K562 (cell line): ENCODE data around the gene MATN4. TPM values are rescaled to one million over a fixed set of nuclear protein-coding genes. Genes with fewer than 3 reads are reported as not detected.

Experiments used
- ATAC-seq: fragments of 200-7000 bp; cut with Tn5 transposase; 3 replicates; pipeline ENCODE4 v1.9.1; 2020; ENCODE audit warnings: moderate library complexity
- BruUV-seq: library from RNA; stranded (reverse); fragments of 400-500 nt; replicated peaks from 2 replicates; lab custom pipeline; 2021; lab: Mats Ljungman, UMichigan
- CTCF ChIA-PET: fragments of 300-600 bp; formaldehyde crosslinking; extraction: SDS; loops from one replicate; lab custom pipeline; 2021; ENCODE audit warnings: low intra/inter-chr PET ratio; lab: Yijun Ruan, JAX
- POLR2A ChIA-PET: fragments of 300-600, 350-650 bp; sonication (Branson Sonifier 250); formaldehyde crosslinking; extraction: SDS; loops from one replicate; lab custom pipeline; 2021; ENCODE audit warnings: antibody characterized with exemption, inconsistent platforms; lab: Yijun Ruan, JAX
- DNase-seq, 4 experiments: peaks; one replicate each; pipeline versions ENCODE4 v3.0.0 to v3.0.0-alpha.2; 2011 to 2018; ENCODE audit warnings: low spot score in 3 of 4, mixed read lengths in 3 of 4; ENCODE audit errors: extremely low read depth in 1 of 4
- FAIRE-seq: peaks from 2 replicates; lab custom pipeline; 2011; peaks lifted over from hg19 to GRCh38; lab: Jason Lieb, UNC
- H2AFZ ChIP-seq: 2 replicates; pipeline ENCODE4 v1.6.0; 2011; ENCODE audit warnings: low read depth, low read length, control low read depth, inconsistent platforms
- H3K27ac ChIP-seq: fragments of 200-600 bp; 3 replicates; pipeline ENCODE4 v1.8.0; 2011; ENCODE audit warnings: low read depth, mild to moderate bottlenecking, control low read depth, inconsistent platforms, low read length, moderate library complexity, mixed read lengths; ENCODE audit errors: extremely low read depth
- H3K27me3 ChIP-seq, 2 experiments: fragments of 300-600 bp in 1 of 2; 2 replicates in 1 of 2; 3 replicates in 1 of 2; pipeline versions ENCODE4 v1.6.0 to v1.8.0; 2011; ENCODE audit warnings: inconsistent platforms in 2 of 2, low read length in 2 of 2, mild to moderate bottlenecking in 1 of 2, mixed read lengths in 1 of 2, moderate library complexity in 1 of 2; ENCODE audit not compliant: control insufficient read depth in 2 of 2, insufficient read depth in 2 of 2
- H3K36me3 ChIP-seq: fragments of 300-600 bp; 3 replicates; pipeline ENCODE4 v1.8.0; 2011; ENCODE audit warnings: mild to moderate bottlenecking, low read length, inconsistent platforms; ENCODE audit not compliant: control insufficient read depth, insufficient read depth
- H3K4me1 ChIP-seq, 2 experiments: fragments of 200-600 bp in 1 of 2; replicated peaks in 1 of 2; 2 replicates in 1 of 2; 3 replicates in 1 of 2; pipeline versions ENCODE4 v1.5.1 to v1.8.0; 2011; ENCODE audit warnings: inconsistent platforms in 2 of 2, low read length in 2 of 2, mild to moderate bottlenecking in 1 of 2, mixed read lengths in 1 of 2, moderate library complexity in 1 of 2; ENCODE audit not compliant: control insufficient read depth in 2 of 2, insufficient read depth in 2 of 2
- H3K4me2 ChIP-seq: 2 replicates; pipeline ENCODE4 v1.6.1; 2011; ENCODE audit warnings: low read length, control low read depth, inconsistent platforms, mixed read lengths; ENCODE audit not compliant: insufficient read depth
- H3K4me3 ChIP-seq: fragments of 200-600 bp; sonication (generic), shearing (Covaris generic); 2 replicates; pipeline ENCODE4 v1.5.1; 2016; ENCODE audit warnings: control low read depth, inconsistent platforms
- H3K79me2 ChIP-seq: fragments of 200-600 bp; 3 replicates; pipeline ENCODE4 v1.8.0; 2011; ENCODE audit warnings: low read length, inconsistent platforms; ENCODE audit not compliant: control insufficient read depth, insufficient read depth
- H3K9ac ChIP-seq, 2 experiments: 2 replicates each; pipeline versions ENCODE4 v1.6.0 to v1.6.1; 2011; ENCODE audit warnings: low read depth in 2 of 2, low read length in 2 of 2, control low read depth in 1 of 2, inconsistent platforms in 1 of 2, mild to moderate bottlenecking in 1 of 2, mixed read lengths in 1 of 2; ENCODE audit not compliant: insufficient read depth in 1 of 2
- H3K9me1 ChIP-seq: one replicate; pipeline ENCODE4 v1.6.0; 2011; ENCODE audit warnings: inconsistent platforms, mild to moderate bottlenecking, low read length, moderate library complexity; ENCODE audit not compliant: control insufficient read depth, insufficient read depth
- H3K9me3 ChIP-seq: replicated peaks from 2 replicates; pipeline ENCODE4 v1.5.1; 2011; ENCODE audit warnings: low read depth, low read length, inconsistent platforms; ENCODE audit not compliant: control insufficient read depth, insufficient read depth
- H4K20me1 ChIP-seq: replicated peaks from 2 replicates; pipeline ENCODE4 v1.6.1; 2011; ENCODE audit warnings: low read length, inconsistent platforms, mixed read lengths; ENCODE audit not compliant: control insufficient read depth, insufficient read depth
- ATF7 ChIP-seq: fragments of 450-650 bp; IDR thresholded peaks from 2 replicates; pipeline ENCODE4 v1.7.1; 2014; ENCODE audit warnings: mild to moderate bottlenecking, moderate library complexity
- CBFA2T2 ChIP-seq: fragments of 450-650 bp; conservative IDR thresholded peaks from 2 replicates; pipeline ENCODE4 v1.6.1; 2017; ENCODE audit warnings: mild to moderate bottlenecking
- ETV5 ChIP-seq: sonication (generic); formaldehyde crosslinking; IDR thresholded peaks from 2 replicates; pipeline ENCODE4 v1.4.0; 2020; ENCODE audit warnings: low read depth, mild to moderate bottlenecking, missing genetic modification reagents
- FOXA3 ChIP-seq, 2 experiments: fragments of 450-650 bp in 1 of 2; sonication (generic) in 1 of 2; formaldehyde crosslinking; IDR thresholded peaks in 1 of 2; conservative IDR thresholded peaks in 1 of 2; 2 replicates each; pipeline versions ENCODE4 v1.4.0 to v1.8.0; 2020 to 2022; ENCODE audit warnings: mild to moderate bottlenecking in 2 of 2, missing genetic modification reagents in 1 of 2
- HDAC3 ChIP-seq: fragments of 450-650 bp; IDR thresholded peaks from 2 replicates; pipeline ENCODE4 v1.6.1; 2018; ENCODE audit warnings: borderline replicate concordance, mild to moderate bottlenecking, moderate library complexity; ENCODE audit not compliant: partially characterized antibody
- KLF13 ChIP-seq: fragments of 450-650 bp; IDR thresholded peaks from 2 replicates; pipeline ENCODE4 v1.6.1; 2016; ENCODE audit warnings: missing genetic modification characterization, low read depth, mild to moderate bottlenecking, missing compliant biosample characterization, moderate library complexity, borderline replicate concordance
- PCBP1 ChIP-seq: fragments of 200-400 bp; formaldehyde crosslinking; IDR thresholded peaks from 2 replicates; pipeline ENCODE4 v1.6.1; 2018; ENCODE audit warnings: mild to moderate bottlenecking, low read depth, low read length; ENCODE audit not compliant: poor library complexity, severe bottlenecking
- POLR3G ChIP-seq: IDR thresholded peaks from 2 replicates; pipeline ENCODE4 v1.6.1; 2011; ENCODE audit not compliant: insufficient read length, insufficient replicate concordance; ENCODE audit errors: extremely low read depth
- SPI1 ChIP-seq: IDR thresholded peaks from 2 replicates; pipeline ENCODE4 v1.6.1; 2011; ENCODE audit warnings: low read depth, low read length, control low read depth, borderline replicate concordance
- THRAP3 ChIP-seq: fragments of 450-650 bp; IDR thresholded peaks from 2 replicates; pipeline ENCODE4 v1.6.1; 2016; ENCODE audit warnings: mild to moderate bottlenecking, inconsistent platforms, borderline replicate concordance
- WHSC1 ChIP-seq: IDR thresholded peaks from one replicate; pipeline ENCODE4 v1.6.1; 2012; ENCODE audit warnings: low read length, control low read depth, inconsistent platforms
- ZNF263 ChIP-seq: sonication (generic); formaldehyde crosslinking; IDR thresholded peaks from 2 replicates; pipeline ENCODE4 v1.8.0; 2022; ENCODE audit warnings: mild to moderate bottlenecking, missing genetic modification reagents, borderline replicate concordance
- ZNF551 ChIP-seq: fragments of 250-450 bp; sonication (Bioruptor Pico); IDR thresholded peaks from 2 replicates; pipeline ENCODE4 v1.5.0; 2021; ENCODE audit warnings: mild to moderate bottlenecking, moderate library complexity
- in situ Hi-C: fragments of 300-500 bp; cut with MboI; formaldehyde crosslinking; loops from 4 replicates; pipeline ENCODE4 v1.15.0; 2018; ENCODE audit warnings: inconsistent platforms, mixed read lengths
- intact Hi-C: fragments of 100-400 bp; cut with micrococcal nuclease; formaldehyde crosslinking; loops from 2 replicates; pipeline ENCODE4 v1.14.2; 2022
- polyA plus RNA-seq, 8 experiments: library from polyadenylated mRNA; depleted of rRNA in 4 of 8; stranded (reverse) in 5 of 8; unstranded in 3 of 8; fragments of >200 nt; fragmentation: Nextera tagmentation in 2 of 8; fragmentation: Illumina TruSeq in 1 of 8; extraction: Ambion mirVana in 2 of 8; extraction: Trizol in 1 of 8; gene quantifications; 2 replicates each; pipeline versions ENCODE4 v1.2.1 to v1.2.3, GENCODE V29; 2011 to 2014; ENCODE audit warnings: inconsistent platforms in 1 of 8, missing spikeins in 1 of 8
- total RNA-seq, 7 experiments: library from RNA; depleted of rRNA in 6 of 7; stranded (reverse); fragments of >200 nt in 6 of 7; fragmentation: Illumina TruSeq in 2 of 7; extraction: Trizol in 2 of 7; gene quantifications; 2 replicates each; pipeline versions ENCODE4 v1.2.1 to v1.2.3, GENCODE V29; 2011 to 2021; ENCODE audit warnings: low replicate concordance in 1 of 7
- TF ChIP-seq, protein P1 (sequence below): sonication (generic); formaldehyde crosslinking; IDR thresholded peaks from 2 replicates; pipeline ENCODE4 v1.8.0; 2023; ENCODE audit warnings: mild to moderate bottlenecking, missing genetic modification reagents
- TF ChIP-seq, protein P2 (sequence below): IDR thresholded peaks from 2 replicates; pipeline ENCODE4 v1.6.1; 2011; ENCODE audit not compliant: insufficient read length; ENCODE audit errors: extremely low read depth
- TF ChIP-seq, protein P3 (sequence below): fragments of 150-350 bp; IDR thresholded peaks from 2 replicates; pipeline ENCODE4 v1.6.1; 2014; ENCODE audit warnings: low read depth, mild to moderate bottlenecking, low read length, borderline replicate concordance

MATN4 gene
- total and polyA plus RNA-seq, 9 of the 15 experiments (the other 6 are each of a cell fraction or from before 2014, with no cell fraction given), result 0.09 TPM; not detected in 8

DNA sequence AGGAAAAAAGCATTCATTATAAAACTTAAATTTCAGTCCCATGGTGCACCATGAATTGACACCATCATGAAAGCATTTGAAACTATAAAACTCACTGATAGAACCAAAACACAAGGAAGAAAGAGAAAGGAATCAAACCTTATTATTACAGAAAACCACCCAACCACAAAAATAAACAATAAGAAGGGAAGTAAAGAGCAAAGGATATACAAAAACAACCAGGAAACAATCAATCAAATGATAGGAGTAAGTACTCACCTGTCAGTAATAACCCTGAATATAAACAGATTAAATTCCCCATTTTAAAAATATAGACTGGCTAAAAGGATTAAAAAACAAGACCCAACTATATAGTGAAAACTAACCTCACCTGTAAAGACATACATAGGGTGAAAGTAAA is 59.5 kb downstream of the MATN4 start:
- Histone ChIP-seq H3K9me1 (no peaks in the 10 kb centered on the region), H3K27me3 (peaks cover 3 to 4% of the 10 kb centered on the region in 2 experiments; a peak in 3 of 5 replicates), H3K4me2 (no peak overlapping the region), H3K9ac (no peak overlapping the region), H3K4me3 (no peak overlapping the region), H3K36me3 (no peaks in the 10 kb centered on the region), H3K27ac (no peak overlapping the region), H3K4me1 (no peaks in the 10 kb centered on the region), H3K9me3 (no peaks in the 10 kb centered on the region), H4K20me1 (no peaks in the 10 kb centered on the region; the same call in 1 of the 2 replicates), H2AFZ (no peak overlapping the region), H3K79me2 (no peaks in the 10 kb centered on the region)
- DNase-seq, result no peak
- CTCF ChIA-PET, result no interaction called here
- in situ Hi-C loops, result no loop called here
- ATAC-seq, result no peak
- intact Hi-C loops, result no loop called here
- no TSS peak for BruUV-seq
- POLR2A ChIA-PET, result no interaction called here
- FAIRE-seq, result no peak
- TF ChIP-seq KLF13 (tag) (no peak), FOXA3 (CRISPR knock-in tag; conservative IDR thresholded peaks at IDR 0.05 in 1 of 2, IDR thresholded peaks at IDR 0.05 in 1 of 2) (no peak), CBFA2T2 (no peak), ZNF263 (no peak), PCBP1 (no peak), ATF7 (no peak), SPI1 (no peak), ZNF551 (CRISPR knock-in tag) (no peak), POLR3G (no peak), WHSC1 (no peak), ETV5 (CRISPR knock-in tag) (no peak), THRAP3 (no peak), HDAC3 (no peak)
- TF ChIP-seq, protein P1, sequence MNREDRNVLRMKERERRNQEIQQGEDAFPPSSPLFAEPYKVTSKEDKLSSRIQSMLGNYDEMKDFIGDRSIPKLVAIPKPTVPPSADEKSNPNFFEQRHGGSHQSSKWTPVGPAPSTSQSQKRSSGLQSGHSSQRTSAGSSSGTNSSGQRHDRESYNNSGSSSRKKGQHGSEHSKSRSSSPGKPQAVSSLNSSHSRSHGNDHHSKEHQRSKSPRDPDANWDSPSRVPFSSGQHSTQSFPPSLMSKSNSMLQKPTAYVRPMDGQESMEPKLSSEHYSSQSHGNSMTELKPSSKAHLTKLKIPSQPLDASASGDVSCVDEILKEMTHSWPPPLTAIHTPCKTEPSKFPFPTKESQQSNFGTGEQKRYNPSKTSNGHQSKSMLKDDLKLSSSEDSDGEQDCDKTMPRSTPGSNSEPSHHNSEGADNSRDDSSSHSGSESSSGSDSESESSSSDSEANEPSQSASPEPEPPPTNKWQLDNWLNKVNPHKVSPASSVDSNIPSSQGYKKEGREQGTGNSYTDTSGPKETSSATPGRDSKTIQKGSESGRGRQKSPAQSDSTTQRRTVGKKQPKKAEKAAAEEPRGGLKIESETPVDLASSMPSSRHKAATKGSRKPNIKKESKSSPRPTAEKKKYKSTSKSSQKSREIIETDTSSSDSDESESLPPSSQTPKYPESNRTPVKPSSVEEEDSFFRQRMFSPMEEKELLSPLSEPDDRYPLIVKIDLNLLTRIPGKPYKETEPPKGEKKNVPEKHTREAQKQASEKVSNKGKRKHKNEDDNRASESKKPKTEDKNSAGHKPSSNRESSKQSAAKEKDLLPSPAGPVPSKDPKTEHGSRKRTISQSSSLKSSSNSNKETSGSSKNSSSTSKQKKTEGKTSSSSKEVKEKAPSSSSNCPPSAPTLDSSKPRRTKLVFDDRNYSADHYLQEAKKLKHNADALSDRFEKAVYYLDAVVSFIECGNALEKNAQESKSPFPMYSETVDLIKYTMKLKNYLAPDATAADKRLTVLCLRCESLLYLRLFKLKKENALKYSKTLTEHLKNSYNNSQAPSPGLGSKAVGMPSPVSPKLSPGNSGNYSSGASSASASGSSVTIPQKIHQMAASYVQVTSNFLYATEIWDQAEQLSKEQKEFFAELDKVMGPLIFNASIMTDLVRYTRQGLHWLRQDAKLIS (CRISPR knock-in tag), result no peak
- TF ChIP-seq, protein P2, sequence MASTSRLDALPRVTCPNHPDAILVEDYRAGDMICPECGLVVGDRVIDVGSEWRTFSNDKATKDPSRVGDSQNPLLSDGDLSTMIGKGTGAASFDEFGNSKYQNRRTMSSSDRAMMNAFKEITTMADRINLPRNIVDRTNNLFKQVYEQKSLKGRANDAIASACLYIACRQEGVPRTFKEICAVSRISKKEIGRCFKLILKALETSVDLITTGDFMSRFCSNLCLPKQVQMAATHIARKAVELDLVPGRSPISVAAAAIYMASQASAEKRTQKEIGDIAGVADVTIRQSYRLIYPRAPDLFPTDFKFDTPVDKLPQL, result no peak
- TF ChIP-seq, protein P3, sequence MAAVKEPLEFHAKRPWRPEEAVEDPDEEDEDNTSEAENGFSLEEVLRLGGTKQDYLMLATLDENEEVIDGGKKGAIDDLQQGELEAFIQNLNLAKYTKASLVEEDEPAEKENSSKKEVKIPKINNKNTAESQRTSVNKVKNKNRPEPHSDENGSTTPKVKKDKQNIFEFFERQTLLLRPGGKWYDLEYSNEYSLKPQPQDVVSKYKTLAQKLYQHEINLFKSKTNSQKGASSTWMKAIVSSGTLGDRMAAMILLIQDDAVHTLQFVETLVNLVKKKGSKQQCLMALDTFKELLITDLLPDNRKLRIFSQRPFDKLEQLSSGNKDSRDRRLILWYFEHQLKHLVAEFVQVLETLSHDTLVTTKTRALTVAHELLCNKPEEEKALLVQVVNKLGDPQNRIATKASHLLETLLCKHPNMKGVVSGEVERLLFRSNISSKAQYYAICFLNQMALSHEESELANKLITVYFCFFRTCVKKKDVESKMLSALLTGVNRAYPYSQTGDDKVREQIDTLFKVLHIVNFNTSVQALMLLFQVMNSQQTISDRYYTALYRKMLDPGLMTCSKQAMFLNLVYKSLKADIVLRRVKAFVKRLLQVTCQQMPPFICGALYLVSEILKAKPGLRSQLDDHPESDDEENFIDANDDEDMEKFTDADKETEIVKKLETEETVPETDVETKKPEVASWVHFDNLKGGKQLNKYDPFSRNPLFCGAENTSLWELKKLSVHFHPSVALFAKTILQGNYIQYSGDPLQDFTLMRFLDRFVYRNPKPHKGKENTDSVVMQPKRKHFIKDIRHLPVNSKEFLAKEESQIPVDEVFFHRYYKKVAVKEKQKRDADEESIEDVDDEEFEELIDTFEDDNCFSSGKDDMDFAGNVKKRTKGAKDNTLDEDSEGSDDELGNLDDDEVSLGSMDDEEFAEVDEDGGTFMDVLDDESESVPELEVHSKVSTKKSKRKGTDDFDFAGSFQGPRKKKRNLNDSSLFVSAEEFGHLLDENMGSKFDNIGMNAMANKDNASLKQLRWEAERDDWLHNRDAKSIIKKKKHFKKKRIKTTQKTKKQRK, result no peak
